ENCODE data around the gene GMFB.

The GMFB gene

DNA sequence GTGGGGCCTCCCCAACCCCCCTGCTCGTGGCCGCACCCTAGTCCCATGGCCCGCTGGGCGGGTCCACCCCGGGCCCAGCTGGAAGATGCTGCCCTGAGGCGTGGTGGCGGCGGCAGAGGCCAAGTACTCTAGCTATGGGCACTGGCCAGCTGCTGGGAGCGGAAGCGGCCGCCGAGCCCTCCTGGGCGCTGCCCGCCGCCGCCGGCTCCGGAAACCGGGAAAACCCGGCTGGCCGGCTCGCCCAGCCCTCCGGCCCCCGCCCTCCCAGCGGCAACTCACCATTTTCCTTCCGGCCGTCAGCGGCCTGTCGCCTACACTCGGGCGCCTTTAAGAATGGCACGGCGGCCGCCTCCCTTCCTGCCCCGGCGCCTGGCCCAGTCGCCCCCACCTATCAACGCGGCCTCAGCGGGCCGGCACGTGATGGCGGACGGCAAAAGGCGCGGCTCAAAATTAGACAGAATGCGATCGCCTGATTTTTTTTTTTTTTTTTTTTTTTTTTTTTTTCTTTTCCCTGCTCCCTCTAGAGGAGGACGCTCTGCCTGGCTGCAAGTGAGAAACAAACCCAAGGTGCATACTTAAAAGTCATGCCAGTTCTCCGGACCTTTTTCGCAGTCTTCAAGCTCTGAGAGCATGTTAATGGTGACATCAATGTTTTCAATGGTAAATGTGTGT lies at the start of gene GMFB:
TSS of gene GMFB (minus strand) at position 335 of the 672 bp plus-strand sequence. CDS start at position 282, 53 bp downstream.
- DNase-seq, result peak; percentile 94

DNA sequence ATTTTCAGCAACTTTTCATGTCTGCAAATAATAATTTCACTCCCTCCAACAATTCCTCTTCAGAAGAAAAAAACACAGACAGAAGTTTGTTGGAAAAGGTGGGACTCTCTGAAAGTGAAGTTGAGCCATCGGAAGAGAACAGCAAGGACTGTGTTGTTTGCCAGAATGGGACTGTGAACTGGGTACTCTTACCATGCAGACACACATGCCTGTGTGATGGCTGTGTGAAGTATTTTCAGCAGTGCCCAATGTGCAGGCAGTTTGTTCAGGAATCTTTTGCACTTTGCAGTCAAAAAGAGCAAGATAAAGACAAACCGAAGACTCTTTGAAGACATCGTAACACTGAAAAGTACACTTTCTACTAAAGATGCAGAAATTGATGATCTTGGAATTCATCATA lies 49.3 kb upstream of the GMFB start:
- no peak for DNase-seq

DNA sequence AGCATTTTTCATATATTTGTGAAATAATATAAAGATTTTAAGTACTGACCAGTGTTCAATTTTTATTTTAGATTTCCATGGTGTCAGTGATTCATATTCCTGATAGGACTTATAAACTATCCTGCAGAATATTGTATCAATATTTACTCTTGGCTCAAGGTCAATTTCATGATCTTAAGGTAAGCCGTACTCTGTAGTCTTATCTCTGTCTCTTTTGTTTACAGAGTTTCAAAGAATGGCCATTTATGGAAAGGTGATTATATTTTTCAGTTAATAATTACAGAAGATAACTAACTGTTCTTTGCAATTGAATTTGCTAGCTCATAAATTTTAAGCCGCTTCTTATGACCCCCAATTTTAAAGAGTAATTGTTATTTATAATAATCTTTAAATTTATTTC lies 48.9 kb upstream of the GMFB start:
- no peak for DNase-seq

DNA sequence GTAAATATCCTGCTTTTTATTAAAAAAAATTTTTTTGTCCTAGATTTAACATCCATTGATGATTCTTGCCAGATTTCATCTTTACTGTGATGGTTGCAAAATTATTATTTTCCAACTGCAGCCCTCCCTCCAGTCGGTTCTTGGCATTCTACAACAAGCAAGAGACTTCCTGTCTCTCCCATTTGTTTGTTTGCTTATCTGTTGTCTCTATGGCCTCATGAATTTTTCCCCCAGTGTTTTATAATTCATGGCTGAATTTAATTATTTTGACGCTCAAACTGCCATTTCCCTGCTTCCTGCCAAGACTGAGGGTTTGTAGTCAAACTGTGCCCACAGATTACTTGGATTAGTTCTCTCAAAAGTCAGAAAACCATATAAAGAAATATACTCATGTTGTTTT lies 46.9 kb upstream of the GMFB start:
- DNase-seq, result no peak

DNA sequence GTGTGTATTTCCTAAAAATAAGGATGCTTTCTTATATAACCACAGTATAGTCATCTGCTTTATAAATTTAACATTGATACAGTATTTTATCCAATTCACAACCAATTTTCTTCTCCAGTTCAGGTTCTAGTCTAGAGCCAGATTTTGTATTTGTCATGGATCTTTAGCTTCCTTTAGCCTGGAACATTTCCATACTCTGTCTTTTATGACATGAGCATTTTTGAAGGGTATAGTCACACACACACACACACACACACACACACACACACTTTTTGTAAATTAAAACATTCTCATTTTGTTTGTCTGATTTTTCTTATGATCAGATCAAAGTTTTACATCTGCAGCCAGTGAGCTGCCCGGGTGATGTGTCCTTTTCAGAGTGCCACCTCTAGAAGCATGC lies 46.3 kb upstream of the GMFB start:
- no peak for DNase-seq

DNA sequence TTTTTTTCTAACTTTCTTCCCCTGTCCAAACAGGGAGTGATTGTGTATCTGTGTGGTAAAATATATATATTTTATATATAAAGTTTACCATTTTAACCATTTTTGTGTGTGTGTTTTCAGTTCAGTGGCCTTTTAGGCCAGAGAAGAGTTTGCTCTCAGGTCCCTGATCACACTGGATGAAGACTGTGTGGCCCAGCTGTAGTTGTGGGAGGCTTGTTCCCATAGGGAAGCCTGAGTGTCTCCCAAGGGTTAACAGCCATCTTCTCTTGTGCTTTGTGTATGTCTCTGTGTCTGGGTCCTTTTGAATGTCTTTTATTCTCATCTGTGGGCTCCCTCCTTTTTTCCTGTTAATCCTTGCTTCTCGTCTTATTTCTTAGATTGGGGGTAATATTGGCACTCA lies 44.3 kb upstream of the GMFB start:
- no peak for DNase-seq

DNA sequence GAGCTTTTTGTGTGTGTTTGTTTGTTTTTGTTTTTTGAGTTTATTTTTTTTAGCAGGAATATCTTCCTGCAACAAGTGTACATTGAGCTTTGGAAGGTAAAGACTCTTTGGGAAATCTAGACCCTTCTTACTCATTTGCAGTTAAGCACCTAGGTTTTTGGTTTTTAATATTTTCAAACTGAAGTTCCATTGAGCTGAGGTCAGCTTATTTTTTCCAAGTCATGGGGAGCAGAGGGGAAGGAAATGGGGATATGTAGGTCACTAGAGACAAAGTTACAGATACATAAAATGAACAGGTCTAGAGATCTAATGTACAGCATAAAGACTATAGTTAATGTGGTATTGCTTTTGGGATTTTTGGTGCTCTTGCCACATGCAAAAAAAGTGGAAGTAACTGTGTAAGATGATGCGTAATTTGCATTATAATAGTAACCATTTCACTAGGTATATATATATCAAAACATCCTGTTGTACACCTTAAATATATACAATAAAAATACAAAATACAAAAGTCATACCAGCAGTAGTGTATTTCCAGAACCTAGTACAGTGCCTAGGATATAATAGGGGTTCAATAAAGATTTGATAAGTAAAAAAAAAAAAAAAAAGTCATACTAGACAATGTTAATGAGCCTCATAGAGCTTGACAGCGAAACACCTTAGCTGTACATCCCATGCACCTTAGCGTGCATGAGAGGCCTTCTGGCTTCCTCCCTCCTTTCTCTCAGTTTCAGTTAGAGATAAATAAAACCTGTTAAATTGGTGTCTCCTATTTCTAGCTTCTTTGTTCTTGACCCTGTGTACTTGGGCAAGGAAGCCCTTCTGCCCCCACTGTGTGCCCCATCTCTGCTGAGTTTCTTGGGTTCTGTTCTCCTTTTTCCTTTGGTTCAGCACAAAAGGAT lies 43.6 kb upstream of the GMFB start:
- DNase-seq, result no peak

DNA sequence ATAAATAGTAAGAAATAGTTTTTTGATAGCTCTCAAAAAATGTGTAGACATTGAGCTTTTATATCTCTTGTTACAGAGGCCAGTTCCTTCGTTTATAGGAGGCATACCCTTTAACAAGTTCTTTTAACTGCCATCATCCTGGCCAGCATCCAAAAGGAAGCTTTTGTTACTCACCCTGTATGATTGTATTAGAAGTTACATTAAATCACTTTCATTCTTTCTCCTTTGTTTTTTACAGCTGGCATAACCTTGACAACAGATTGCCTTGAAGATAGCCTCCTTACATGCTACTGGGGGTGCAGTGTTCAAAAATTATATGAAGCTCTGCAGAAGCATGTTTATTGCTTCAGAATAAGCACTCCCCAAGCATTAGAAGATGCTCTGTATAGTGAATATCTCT lies 41.0 kb upstream of the GMFB start:
- no peak for DNase-seq

DNA sequence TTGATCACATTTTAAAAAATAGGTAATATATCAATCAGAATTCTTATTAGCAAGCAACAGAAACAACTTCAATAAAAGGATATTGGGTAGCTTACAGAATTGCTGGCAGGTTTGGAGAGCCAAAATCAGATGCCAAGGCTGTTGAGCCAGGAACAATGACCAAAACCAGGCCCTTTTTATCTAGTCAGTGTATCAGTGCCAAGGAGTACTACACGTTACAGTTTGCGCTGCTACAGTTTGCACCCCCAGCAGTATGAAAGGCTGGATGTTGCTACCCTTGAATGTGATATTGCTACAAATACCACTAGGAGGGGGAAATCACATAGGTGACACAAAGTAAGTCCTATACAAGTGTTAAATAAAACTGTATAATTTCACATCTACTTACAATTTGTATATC lies 40.2 kb upstream of the GMFB start:
- DNase-seq, result no peak

DNA sequence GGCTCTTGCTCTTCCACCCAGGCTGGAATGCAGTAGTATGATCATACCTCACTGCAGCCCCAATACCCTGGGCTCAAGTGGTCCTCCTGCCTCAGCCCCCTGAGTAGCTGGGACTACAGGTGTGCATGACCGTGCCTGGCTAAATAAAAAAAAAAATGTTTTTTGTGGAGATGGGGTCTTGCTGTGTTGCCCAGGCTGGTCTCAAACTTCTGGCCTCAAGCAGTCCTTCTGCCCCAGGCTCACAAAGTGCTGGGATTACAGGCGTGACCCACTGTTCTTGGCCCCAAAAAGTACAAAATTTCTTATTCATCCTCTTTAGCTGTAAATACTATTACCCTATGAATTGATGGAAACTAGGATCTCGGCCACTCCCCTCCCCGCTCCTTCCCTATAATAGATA lies 35.6 kb upstream of the GMFB start:
- no peak for DNase-seq

DNA sequence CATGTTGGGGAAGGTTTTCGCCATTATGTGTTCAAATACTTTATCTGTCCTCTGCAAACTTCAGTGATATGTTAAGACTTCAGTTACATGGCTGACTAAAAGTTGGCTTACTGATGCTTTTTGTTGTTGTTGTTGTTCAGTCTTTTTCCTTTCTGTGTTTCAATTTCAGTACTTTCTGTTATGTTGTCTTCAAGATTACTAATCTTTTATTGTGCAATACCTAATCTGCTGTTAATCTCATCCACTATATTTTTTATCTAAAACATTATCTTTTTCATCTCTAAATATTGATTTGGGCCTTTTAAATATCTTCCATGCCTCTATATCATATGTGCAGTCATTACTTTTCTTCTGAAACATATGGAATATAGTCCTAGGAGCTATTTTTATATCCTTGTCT lies 27.9 kb upstream of the GMFB start:
- no peak for DNase-seq

DNA sequence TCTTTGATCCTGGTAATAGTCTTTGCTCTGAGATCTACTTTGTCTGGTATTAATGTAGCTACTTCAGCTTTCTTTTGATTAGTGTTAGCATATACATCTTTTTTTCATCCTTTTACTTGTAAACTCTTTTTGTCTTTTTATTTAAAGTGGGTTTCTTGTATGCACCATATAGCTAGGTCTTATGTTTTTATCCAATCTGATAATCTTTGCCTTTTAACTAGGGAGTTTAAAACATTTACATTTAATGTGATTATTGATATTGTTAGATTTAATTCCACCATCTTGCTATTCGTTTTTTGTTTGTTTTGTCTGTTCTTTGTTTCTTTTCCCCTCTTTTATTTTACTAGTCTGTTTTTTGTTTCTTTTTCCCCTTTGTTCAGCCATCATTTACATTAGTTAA lies 26.9 kb upstream of the GMFB start:
- no peak for DNase-seq

DNA sequence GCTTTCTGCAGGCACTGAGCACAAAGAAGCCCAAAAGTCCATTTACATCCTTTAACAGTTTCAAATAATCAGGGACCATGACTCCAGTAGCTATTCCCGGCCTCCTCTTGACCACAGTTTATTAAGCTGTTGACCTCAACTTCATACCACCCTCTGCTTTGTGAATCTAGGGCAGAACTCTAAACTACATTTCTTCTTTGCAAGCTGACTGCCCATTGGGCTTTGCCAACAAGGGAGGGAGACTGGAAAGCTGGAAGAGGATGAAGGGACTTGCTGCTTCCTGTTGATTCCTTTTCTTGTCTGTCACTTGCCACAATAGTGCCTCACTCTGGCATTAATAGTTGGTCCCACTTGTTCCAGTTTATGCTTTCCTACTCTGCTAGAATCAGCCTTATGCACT lies 23.6 kb upstream of the GMFB start:
- DNase-seq, result no peak

DNA sequence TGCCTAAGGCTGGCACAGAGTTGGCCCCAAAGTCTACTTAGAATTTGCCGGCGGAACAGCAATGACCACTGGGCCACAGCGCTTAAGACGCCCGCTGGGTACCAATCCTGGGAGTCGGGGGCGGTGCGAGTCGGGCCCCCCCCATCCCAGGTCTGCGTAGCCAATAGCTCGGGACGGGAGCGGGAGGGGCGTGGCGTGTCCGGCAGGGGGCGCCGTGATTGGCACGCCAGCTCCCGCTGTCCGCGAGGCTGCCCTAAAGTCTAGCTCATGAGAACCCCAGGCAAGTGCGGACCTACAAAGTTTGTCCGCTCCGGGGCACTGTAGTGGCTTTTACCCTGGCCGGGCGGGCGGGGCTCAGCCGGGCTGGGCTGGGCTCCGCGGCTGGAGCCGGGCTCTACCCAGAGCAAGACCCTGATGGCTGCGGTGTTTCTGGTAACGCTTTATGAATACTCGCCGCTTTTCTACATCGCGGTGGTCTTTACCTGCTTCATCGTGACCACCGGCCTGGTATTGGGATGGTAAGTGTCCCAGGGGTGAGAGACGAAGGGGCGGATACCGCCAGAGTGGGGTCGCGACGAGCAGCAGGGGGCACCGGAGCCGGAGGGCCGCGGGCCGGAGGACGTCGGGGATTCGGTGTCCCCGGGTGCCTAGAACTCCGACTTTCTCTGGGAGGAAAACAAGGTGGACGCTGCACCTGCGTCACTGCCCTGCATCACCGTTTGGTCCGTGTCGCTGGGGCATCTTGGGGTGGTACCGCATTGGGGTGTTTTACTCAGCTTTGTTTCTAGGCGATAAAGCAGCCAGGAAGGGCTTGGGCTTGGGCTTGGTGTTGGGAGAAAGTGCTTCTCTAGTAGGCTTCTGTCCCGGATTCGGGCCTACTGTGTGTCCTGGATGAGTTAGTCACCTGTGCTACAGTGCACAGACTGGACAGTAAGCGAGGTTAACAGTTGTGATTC lies 21.0 kb upstream of the GMFB start, which contains the start of gene CGRRF1:
TSS of gene CGRRF1 (plus strand) at position 361 of the 956 bp plus-strand sequence. CDS start at position 415, 54 bp downstream.
- DNase-seq, result peak; percentile 96

DNA sequence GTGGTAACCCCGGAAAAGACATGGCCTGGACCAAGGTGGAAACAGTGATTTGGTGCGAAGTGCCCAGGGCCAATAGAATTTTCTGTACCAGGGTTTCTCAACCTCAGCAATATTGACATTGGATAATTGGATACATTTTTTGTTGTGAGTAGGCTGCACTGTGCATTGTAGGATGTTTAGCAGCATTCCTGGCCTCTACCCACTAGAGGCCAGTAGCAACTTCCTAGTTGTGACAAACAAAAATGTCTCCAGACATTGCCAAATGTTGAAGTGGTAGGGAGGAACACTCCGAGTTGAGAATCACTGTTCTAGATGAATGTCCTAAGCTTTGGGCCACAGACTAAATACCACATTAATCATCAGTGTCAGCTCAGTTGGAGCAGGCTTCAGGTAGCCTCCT lies 14.7 kb upstream of the GMFB start:
- DNase-seq, result no peak

DNA sequence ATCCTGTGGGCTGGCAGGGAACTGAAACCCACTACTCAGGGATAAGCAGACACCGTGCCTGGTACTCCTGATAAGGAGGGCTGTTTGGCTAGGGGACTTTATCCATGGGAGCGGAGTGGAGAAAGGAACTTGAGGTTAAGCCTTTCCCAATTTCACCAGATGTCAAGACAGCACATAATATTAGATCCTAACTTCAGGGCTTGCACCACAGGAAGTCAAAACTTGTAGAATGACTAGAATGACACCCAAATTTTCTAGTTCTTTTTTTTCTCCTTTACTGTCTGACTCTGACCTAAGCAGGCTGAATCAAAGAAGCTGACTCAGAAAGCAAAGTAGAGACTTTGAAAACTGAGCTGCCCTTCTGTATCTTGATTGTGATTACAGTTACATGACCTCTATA lies 13.8 kb upstream of the GMFB start:
- no peak for DNase-seq

DNA sequence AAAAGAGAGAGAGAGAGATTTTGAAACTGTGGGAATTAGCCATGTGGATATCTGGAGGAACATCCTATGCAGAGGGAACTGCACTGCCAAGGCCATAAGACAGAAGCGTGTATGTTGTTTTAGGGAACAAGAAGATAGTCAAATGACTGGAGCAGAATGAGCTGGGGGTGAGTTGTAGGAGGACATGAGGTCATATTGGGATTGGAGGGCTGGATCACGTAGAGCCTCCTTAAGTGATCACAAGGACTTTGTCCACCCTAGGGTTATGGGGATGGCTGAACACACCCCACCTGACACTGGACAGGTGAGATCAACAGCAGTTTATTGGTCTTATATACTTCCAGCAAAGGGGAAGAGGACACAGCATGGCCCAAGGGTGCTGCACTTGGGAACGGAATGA lies 12.7 kb upstream of the GMFB start:
- DNase-seq, result no peak

DNA sequence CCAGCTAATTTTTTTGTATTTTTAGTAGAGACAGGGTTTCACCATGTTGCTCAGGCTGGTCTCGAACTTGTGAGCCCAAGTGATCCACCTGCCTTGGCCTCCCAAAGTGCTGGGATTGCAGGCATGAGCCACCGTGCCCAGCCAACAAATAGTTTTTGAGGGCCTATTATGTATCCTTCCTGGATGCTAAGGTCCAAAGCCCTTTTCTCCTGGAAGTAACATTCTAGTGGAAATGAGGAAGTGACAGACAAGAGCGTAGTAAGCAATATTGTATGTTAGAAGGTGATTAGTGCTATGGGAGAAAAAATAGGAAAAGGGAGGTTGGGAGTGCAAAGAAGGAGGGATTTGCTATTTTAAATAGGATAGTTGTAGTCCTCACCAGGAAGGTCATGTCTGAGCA lies 12.0 kb upstream of the GMFB start:
- DNase-seq, result no peak

DNA sequence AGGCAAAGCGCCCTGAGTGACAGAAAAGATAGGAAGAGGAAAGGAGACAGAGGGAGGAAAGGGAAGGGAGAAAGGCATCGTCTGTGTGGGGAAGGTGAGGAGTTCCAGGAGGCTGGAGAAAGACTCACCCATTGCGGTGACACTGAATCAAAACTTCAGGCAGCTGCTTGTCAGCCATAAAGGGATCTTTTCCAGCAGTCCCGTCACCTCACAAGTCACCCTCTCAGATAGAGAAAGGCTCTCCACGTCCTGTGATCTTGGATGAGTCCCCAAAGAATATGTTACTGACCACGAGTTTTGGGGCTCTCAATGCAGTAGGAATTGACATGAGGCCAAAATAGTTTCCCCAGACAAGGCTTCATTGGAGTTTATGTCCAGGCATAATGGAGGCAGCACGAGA lies 9.8 kb upstream of the GMFB start:
- DNase-seq, result no peak

DNA sequence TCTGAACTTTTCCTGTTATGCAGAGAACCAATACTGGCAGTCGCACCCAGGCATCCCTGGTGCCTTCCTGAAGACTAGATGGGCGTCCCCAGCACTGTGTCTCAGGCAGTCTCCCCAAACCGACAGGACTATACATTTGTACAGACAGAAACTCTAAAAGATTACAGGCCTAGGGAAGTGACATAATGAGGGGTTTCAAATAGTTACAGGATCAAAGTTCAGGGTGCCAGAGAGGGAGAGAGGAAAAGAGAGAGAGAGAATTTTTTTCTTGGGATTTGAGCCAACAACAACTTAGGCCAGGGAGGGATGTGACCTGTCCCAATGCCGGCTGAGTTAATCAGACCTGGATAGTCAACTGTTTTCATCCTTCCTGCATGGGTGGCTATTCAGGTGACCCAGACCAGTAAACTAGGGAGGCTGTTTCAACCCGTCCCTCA lies 9.3 kb upstream of the GMFB start:
- no peak for DNase-seq

DNA sequence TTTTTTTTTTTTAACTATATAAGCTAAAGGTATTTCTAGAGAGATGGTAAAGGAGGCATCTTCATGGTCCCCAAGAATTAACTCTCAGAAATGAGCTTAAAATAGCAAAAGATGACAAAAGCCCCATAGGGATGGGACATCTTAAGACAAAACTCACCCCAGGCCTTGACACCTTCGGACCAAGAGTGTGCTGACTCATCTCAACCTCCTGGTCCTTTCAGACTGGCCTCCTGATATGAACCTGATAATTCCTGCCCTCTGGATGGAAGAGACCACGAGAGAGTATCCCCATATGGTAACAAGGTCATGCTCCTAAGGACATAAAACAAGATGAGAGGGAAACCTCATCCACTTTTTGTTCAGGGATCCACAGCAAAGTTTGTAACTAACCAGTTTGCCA lies 8.4 kb upstream of the GMFB start:
- no peak for DNase-seq

DNA sequence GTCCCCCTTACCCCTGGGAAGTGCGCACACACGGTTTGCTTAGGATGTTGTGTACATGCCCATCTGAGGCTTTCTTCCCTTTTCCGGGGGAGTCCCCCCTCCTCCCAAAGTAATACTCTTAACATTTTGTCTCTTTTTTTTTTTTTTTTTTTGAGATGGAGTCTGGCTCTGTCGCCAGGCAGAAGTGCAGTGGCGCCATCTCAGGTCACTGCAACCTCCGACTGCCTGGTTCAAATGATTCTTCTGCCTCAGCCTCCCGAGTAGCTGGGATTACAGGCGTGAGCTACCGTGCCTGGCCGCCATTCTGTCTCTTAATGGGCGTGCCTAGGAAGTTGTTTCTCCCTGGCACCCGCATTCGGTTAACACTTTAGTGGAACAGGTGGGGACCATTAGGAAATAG lies 4.5 kb upstream of the GMFB start:
- no peak for DNase-seq
